Upper lobe of right lung (tissue), 1 donor: ENCODE results near the gene ZNF329. TPM values are rescaled to one million over a fixed set of nuclear protein-coding genes. Genes with fewer than 3 reads are reported as not detected.

ENCODE experiments used
- ATAC-seq: fragments of 200-7000 bp; cut with Tn5 transposase; one replicate; pipeline ENCODE4 v1.9.1; 2020; ENCODE audit warnings: mild to moderate bottlenecking, moderate library complexity
- DNase-seq: peaks from one replicate; pipeline ENCODE4 v3.0.0-alpha.2; 2020
- H3K27ac ChIP-seq: fragments of 200-600 bp; one replicate; pipeline ENCODE4 v1.8.0; 2022
- H3K27me3 ChIP-seq: fragments of 200-600 bp; one replicate; pipeline ENCODE4 v1.8.0; 2022; ENCODE audit warnings: mild to moderate bottlenecking
- H3K36me3 ChIP-seq: fragments of 200-600 bp; one replicate; pipeline ENCODE4 v1.8.0; 2022
- H3K4me1 ChIP-seq: fragments of 200-600 bp; one replicate; pipeline ENCODE4 v1.8.0; 2022
- H3K4me3 ChIP-seq: fragments of 200-600 bp; one replicate; pipeline ENCODE4 v1.8.0; 2022; ENCODE audit warnings: mild to moderate bottlenecking
- H3K9me3 ChIP-seq: fragments of 200-600 bp; one replicate; pipeline ENCODE4 v1.8.0; 2022
- intact Hi-C: fragments of 100-400 bp; cut with DNase I; formaldehyde crosslinking; loops from one replicate; pipeline ENCODE4 v1.11.0; 2022
- long read RNA-seq: library from polyadenylated mRNA; unstranded; transcript quantifications from one replicate; pipeline ENCODE4 v2.0.0, GENCODE V29; 2021
- total RNA-seq: library from RNA; stranded (reverse); fragmentation: NEBNext Ultra II Directional; extraction: Animal tissue kit (Norgen Biotek cat#: 25700); gene quantifications from one replicate; pipeline ENCODE4 v1.2.1, GENCODE V29; 2021
- TF ChIP-seq, protein P1 (sequence below): fragments of 200-600 bp; IDR thresholded peaks from one replicate; pipeline ENCODE4 v1.8.0; 2022; ENCODE audit warnings: antibody characterized with exemption
- donor health status: DM: no; HTN: yes; CAD: no; lungs with severe emphysema.

Gene ZNF329
- 7.4 TPM for total RNA-seq
- long read RNA-seq, partial matches to known transcripts, result 0 of 1 reads
- long read RNA-seq, other reads (novel, unspliced or antisense), result 0 of 1 reads

DNA sequence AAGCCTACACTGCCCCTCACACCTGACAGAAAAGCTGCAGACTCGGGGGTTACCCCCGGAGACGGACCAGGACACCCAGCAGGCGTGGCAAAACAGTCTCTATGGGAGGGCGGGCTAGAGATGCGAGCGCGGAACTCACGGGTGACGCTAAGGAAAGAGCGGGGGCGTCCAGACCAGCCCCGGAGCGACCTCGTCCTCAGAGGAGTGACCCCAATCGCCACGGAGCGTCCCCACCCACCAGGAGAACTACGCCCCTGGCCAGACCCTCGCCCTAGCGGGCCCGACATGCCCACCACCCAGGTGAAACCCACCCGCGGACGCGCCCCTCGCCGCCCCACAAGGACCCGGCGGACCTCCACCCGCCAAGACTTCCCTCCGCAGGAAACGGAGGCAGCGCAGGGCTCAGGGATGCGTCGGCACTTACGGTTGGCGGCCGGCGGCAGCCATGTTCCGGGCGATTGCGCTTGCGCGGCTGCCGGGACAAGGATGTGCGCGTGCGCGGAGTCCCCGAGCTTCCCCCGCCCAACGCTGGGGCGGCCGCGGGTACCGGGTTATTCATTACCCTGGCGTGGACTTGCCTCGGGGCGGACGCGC lies at the start of gene ZNF329:
Gene ZNF329, minus strand, starts transcription at position 462 of the 594 bp plus-strand sequence. CDS start 21,286 bp downstream, outside the sequence.
- DNase-seq (peak; percentile 89), ATAC-seq (peak; percentile 64)
- Histone ChIP-seq H3K4me3 (peak within 1 kb of the TSS; percentile 84), H3K4me1 (peaks cover 16% of the 10 kb centered on the region), H3K27me3 (no peaks in the 10 kb centered on the region), H3K36me3 (no peaks in the 10 kb centered on the region), H3K27ac (peak within 1 kb of the TSS; percentile 86), H3K9me3 (peaks cover 19% of the 10 kb centered on the region)
- TF ChIP-seq, protein P1, sequence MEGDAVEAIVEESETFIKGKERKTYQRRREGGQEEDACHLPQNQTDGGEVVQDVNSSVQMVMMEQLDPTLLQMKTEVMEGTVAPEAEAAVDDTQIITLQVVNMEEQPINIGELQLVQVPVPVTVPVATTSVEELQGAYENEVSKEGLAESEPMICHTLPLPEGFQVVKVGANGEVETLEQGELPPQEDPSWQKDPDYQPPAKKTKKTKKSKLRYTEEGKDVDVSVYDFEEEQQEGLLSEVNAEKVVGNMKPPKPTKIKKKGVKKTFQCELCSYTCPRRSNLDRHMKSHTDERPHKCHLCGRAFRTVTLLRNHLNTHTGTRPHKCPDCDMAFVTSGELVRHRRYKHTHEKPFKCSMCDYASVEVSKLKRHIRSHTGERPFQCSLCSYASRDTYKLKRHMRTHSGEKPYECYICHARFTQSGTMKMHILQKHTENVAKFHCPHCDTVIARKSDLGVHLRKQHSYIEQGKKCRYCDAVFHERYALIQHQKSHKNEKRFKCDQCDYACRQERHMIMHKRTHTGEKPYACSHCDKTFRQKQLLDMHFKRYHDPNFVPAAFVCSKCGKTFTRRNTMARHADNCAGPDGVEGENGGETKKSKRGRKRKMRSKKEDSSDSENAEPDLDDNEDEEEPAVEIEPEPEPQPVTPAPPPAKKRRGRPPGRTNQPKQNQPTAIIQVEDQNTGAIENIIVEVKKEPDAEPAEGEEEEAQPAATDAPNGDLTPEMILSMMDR, result no peak
- intact Hi-C loops, result loop anchor here (10.0 kb wide), 1 partner anchor 126 kb away; no protein-coding TSS in a partner anchor

DNA sequence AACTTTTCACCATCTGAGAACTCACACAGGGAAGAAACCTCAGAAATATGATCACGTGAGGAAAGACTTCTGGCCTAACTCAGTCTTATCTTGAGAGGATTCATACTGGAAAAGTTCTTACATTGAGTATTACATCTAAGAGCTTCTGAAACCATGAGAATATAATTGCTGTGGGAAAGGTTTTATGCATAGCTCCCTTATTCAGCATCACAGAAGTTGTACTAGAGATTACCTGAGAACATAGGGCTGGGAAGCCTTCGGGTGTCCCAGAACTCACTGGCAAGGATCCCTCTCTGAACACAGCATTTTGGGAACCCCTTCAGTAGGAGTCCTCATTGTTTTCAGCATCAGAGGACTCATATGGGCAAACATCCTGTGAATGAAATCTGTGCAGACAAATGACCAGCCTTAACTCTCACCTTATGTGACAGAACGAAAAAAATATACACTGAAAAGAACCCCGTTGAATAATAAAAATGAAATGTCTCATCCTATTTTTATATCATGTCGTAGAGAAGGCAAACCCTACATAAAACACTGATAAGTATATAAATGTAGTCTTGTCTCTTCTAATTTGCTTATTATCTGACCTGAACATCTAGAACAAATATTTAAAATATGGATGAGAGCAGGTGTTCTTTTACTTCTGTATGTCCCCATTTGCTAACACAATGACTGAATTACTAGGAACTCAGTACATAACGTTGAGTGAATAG lies 46.5 kb upstream of the ZNF329 start:
- Histone ChIP-seq H3K36me3 (peaks cover 51% of the 10 kb centered on the region), H3K9me3 (peaks cover 100% of the 10 kb centered on the region), H3K4me3 (no peak overlapping the region), H3K27ac (no peak overlapping the region), H3K27me3 (no peaks in the 10 kb centered on the region), H3K4me1 (no peaks in the 10 kb centered on the region)
- TF ChIP-seq, protein P1, result no peak
- ATAC-seq (no peak), DNase-seq (no peak)
- intact Hi-C loops, result no loop called here

DNA sequence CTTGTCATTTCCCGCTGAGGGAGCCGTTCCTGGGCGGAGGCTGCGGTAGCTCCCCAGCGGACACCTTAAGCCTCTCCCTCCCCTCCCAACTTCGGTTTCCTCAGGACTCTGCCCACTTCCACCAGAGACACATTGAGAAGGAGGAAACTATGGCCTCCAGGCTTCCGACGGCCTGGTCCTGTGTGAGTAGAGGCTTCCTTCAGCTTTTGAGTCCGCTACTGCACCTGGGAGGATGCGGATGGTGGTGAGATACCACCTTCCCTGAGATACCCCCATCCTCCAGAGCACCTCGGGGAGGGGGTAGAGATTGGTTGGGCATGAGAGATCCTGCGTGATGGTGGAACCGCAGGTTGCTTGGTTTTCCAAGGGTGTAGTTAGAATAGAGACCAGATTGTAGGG lies 33.2 kb upstream of the ZNF329 start:
- Histone ChIP-seq H3K9me3 (peaks cover 82% of the 10 kb centered on the region), H3K36me3 (peaks cover 20% of the 10 kb centered on the region), H3K27me3 (no peaks in the 10 kb centered on the region), H3K27ac (peak overlapping the region; percentile 99), H3K4me1 (peaks cover 4% of the 10 kb centered on the region), H3K4me3 (peak overlapping the region; percentile 90)
- DNase-seq (no peak), ATAC-seq (no peak)
- TF ChIP-seq, protein P1, result no peak
- intact Hi-C loops, result no loop called here

DNA sequence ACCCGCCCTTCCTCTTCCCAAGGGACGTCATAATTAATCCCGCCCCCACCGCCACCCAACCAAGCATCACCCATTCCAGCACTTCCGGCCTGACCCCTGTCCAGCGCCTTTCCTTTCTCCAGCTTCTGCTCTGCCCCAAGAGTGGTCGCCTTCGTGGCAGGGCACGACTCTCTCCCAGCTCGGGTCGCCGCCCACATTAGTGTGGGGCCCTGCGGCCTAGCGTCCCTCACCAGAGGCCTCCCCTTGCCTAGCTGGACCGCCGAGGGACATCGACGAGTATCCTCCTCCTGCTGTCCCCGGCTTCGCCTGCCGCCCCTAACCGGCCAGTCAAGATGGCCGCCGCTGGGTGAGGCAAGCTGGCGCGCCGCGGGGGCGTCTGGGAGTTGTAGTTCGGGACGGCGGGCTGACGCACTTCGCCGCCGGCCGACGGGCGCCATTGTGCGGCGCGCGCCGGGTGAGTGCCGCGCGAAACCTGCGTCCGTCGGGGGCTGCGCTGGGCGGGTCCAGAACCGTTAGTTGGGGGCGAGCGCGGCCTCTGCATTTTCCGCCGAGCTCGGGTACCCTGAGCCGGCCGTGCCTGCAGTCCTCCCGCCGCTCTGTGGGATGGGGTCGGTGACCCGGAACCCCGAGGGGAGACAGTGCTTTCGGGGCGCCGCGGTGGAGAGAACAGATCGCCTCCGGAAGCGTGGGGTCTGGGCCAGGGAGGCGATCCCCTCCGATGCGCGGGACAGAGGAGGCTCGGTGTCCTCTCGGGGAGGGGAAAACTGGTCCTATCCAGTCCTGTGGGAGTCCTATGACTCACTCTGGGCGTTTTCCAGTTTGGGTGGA lies 32.6 kb upstream of the ZNF329 start, which contains the start of gene ZNF274:
Gene ZNF274, plus strand, starts transcription at position 73 of the 828 bp plus-strand sequence. CDS start 905 bp downstream, outside the sequence.
- ATAC-seq (peak; percentile 95), DNase-seq (peak; percentile 98)
- Histone ChIP-seq H3K27ac (peak within 1 kb of the TSS; percentile 99), H3K9me3 (peaks cover 81% of the 10 kb centered on the region), H3K36me3 (peaks cover 20% of the 10 kb centered on the region), H3K27me3 (no peaks in the 10 kb centered on the region), H3K4me1 (peaks cover 4% of the 10 kb centered on the region), H3K4me3 (peak within 1 kb of the TSS; percentile 90)
- intact Hi-C loops, result no loop called here
- TF ChIP-seq, protein P1, result no peak

DNA sequence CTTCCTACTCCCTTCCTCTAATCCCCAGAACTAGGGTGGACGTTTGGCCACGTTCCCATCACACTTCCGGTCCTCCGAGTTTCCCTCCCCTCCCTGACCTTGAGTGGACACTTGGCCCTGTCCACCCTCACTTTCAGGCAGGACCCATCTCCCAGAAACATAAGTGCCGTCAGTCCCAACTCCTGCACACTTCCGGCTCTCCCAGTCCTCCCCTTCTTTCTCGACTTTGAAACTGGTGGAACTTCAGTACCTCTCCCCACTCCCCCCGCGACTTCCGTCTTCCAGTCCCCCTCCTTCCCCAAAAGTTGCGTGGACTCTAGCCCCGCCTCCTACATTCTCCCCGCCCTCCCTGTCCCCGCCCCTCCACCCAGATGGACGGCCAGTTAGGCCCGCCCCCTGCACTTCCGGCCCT lies 32.0 kb upstream of the ZNF329 start:
- ATAC-seq (no peak), DNase-seq (no peak)
- peaks cover 4% of the 10 kb centered on the region for H3K4me1 ChIP-seq
- TF ChIP-seq, protein P1, result no peak
- no peaks in the 10 kb centered on the region for H3K27me3 ChIP-seq
- peak overlapping the region; percentile 99 for H3K27ac ChIP-seq
- intact Hi-C loops, result no loop called here
- peaks cover 20% of the 10 kb centered on the region for H3K36me3 ChIP-seq
- H3K4me3 ChIP-seq, result peak overlapping the region; percentile 90
- peaks cover 81% of the 10 kb centered on the region for H3K9me3 ChIP-seq
